PC-3 (cell line): ENCODE measurements around the gene PARP1. TPM values are rescaled to one million over a fixed set of nuclear protein-coding genes. Genes with fewer than 3 reads are reported as not detected.
"Not testable (repeated sequence)": the region's sequence is repeated elsewhere in the genome, so short reads cannot be mapped to it uniquely, and the experiment has no call there.

Experiments used
- ATAC-seq: fragments of 200-7000 bp; cut with Tn5 transposase; 2 replicates; pipeline ENCODE4 v1.9.1; 2020; ENCODE audit warnings: mild to moderate bottlenecking, moderate library complexity
- BruUV-seq: library from RNA; stranded (reverse); fragments of 400-500 nt; replicated peaks from 2 replicates; lab custom pipeline; 2021; lab: Mats Ljungman, UMichigan
- CTCF ChIA-PET: fragments of 300-600 bp; sonication (Branson Sonifier 250); formaldehyde crosslinking; loops from one replicate; lab custom pipeline; 2022; ENCODE audit warnings: antibody characterized with exemption; lab: Charles Lee
- POLR2A ChIA-PET: fragments of 300-600 bp; sonication (Branson Sonifier 250); formaldehyde crosslinking; loops from one replicate; lab custom pipeline; 2022; ENCODE audit warnings: antibody characterized with exemption; ENCODE audit not compliant: unreplicated experiment; lab: Charles Lee
- DNase-seq: peaks from one replicate; pipeline ENCODE4 v3.0.0-alpha.2; 2015
- H2AFZ ChIP-seq: fragments of 300-600 bp; sonication (generic); 2 replicates; pipeline ENCODE4 v1.6.0; 2016; ENCODE audit warnings: antibody characterized with exemption, low read length
- H3F3A ChIP-seq: fragments of 300-600 bp; sonication (generic); one replicate; pipeline ENCODE4 v1.6.0; 2017; ENCODE audit warnings: antibody characterized with exemption, low read length, control low read depth, mild to moderate bottlenecking; ENCODE audit not compliant: unreplicated experiment
- H3K27ac ChIP-seq: fragments of 300-600 bp; sonication (generic); 2 replicates; pipeline ENCODE4 v1.5.1; 2016; ENCODE audit warnings: mild to moderate bottlenecking, low read length
- H3K27me3 ChIP-seq: fragments of 300-600 bp; sonication (generic); 2 replicates; pipeline ENCODE4 v1.6.1; 2016; ENCODE audit warnings: low read length, mixed read lengths
- H3K36me3 ChIP-seq: fragments of 300-600 bp; sonication (generic); 2 replicates; pipeline ENCODE4 v1.6.1; 2016; ENCODE audit warnings: low read depth, mixed run types, low read length, mixed read lengths
- H3K4me1 ChIP-seq: fragments of 300-600 bp; sonication (generic); 2 replicates; pipeline ENCODE4 v1.5.1; 2016; ENCODE audit warnings: low read length; ENCODE audit not compliant: insufficient read depth
- H3K4me2 ChIP-seq: fragments of 300-600 bp; sonication (generic); 2 replicates; pipeline ENCODE4 v1.6.0; 2016; ENCODE audit warnings: low read length
- H3K4me3 ChIP-seq: fragments of 300-600 bp; sonication (generic); 2 replicates; pipeline ENCODE4 v1.5.1; 2016; ENCODE audit warnings: mild to moderate bottlenecking, low read length, mixed read lengths
- H3K79me2 ChIP-seq: fragments of 300-600 bp; sonication (generic); 2 replicates; pipeline ENCODE4 v1.6.1; 2017; ENCODE audit warnings: low read length, mixed read lengths
- H3K9ac ChIP-seq: fragments of 300-600 bp; sonication (generic); 2 replicates; pipeline ENCODE4 v1.6.0; 2016; ENCODE audit warnings: mild to moderate bottlenecking, low read length
- H3K9me2 ChIP-seq: fragments of 300-600 bp; sonication (generic); replicated peaks from 2 replicates; pipeline ENCODE4 v1.6.1; 2016; ENCODE audit warnings: mixed run types, low read length, mixed read lengths
- H3K9me3 ChIP-seq: fragments of 300-600 bp; sonication (generic); 2 replicates; pipeline ENCODE4 v1.6.1; 2016; ENCODE audit warnings: low read length, mixed read lengths
- H4K20me1 ChIP-seq: fragments of 300-600 bp; sonication (generic); 2 replicates; pipeline ENCODE4 v1.6.1; 2016; ENCODE audit warnings: low read length, mixed read lengths
- EZH2 ChIP-seq: fragments of 300-600 bp; sonication (generic); IDR thresholded peaks from one replicate; pipeline ENCODE4 v1.6.1; 2017; ENCODE audit warnings: antibody characterized with exemption, mild to moderate bottlenecking, low read length; ENCODE audit not compliant: unreplicated experiment
- EZH2phosphoT487 ChIP-seq: fragments of 300-600 bp; sonication (generic); IDR thresholded peaks from 2 replicates; pipeline ENCODE4 v1.6.1; 2018; ENCODE audit warnings: mild to moderate bottlenecking, antibody characterized with exemption, low read length, borderline replicate concordance
- intact Hi-C: fragments of 100-400 bp; cut with micrococcal nuclease; formaldehyde crosslinking; loops from 2 replicates; pipeline ENCODE4 v1.9.0; 2023
- total RNA-seq: library from RNA; depleted of rRNA; stranded (reverse); fragments of >200 nt; gene quantifications from 2 replicates; pipeline ENCODE4 v1.2.3, GENCODE V29; 2014
- TF ChIP-seq, protein P1 (sequence below): fragments of 300-600 bp; sonication (generic); conservative IDR thresholded peaks from 2 replicates; pipeline ENCODE4 v1.5.1; 2017; ENCODE audit warnings: antibody characterized with exemption, low read depth, mild to moderate bottlenecking, low read length

Gene PARP1
- total RNA-seq, 1 experiment from 2014 or later: 538 TPM

DNA sequence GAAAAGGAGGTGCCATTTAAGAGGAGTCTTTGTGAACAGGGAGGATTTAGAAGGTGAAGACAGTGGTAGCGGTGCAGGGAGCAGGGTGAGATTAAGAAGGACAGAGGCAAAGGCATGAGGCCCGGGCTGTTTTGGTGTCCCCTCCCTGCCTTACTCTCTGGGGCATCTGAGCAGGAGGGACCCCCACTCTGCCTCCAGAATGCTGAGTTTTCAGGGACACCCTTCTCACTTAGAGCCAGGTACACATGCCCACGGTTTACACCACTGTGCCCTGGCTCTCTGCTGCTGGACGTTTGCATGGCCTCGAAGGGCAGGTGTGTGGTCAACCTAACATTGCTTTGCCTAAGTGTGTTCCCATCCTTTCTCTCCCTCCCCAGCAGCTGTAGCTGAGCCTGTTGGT lies 20.5 kb upstream of the PARP1 start:
- Histone ChIP-seq H2AFZ (no peak overlapping the region), H3K9me2 (no peaks in the 10 kb centered on the region), H3K9me3 (no peaks in the 10 kb centered on the region), H3K79me2 (no peaks in the 10 kb centered on the region), H3F3A (no peaks in the 10 kb centered on the region), H3K36me3 (no peaks in the 10 kb centered on the region), H3K4me2 (no peak overlapping the region), H3K27ac (no peak overlapping the region), H3K9ac (no peak overlapping the region), H4K20me1 (no peaks in the 10 kb centered on the region), H3K4me3 (no peak overlapping the region), H3K4me1 (peaks cover 5% of the 10 kb centered on the region; the same call in 1 of the 2 replicates), H3K27me3 (no peaks in the 10 kb centered on the region)
- DNase-seq (no peak), ATAC-seq (no peak)
- TF ChIP-seq, protein P1, sequence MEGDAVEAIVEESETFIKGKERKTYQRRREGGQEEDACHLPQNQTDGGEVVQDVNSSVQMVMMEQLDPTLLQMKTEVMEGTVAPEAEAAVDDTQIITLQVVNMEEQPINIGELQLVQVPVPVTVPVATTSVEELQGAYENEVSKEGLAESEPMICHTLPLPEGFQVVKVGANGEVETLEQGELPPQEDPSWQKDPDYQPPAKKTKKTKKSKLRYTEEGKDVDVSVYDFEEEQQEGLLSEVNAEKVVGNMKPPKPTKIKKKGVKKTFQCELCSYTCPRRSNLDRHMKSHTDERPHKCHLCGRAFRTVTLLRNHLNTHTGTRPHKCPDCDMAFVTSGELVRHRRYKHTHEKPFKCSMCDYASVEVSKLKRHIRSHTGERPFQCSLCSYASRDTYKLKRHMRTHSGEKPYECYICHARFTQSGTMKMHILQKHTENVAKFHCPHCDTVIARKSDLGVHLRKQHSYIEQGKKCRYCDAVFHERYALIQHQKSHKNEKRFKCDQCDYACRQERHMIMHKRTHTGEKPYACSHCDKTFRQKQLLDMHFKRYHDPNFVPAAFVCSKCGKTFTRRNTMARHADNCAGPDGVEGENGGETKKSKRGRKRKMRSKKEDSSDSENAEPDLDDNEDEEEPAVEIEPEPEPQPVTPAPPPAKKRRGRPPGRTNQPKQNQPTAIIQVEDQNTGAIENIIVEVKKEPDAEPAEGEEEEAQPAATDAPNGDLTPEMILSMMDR: no peak
- TF ChIP-seq EZH2 (no peak), EZH2phosphoT487 (no peak)
- POLR2A ChIA-PET: no interaction called here
- intact Hi-C loops: no loop called here
- BruUV-seq: no TSS peak
- CTCF ChIA-PET: no interaction called here

DNA sequence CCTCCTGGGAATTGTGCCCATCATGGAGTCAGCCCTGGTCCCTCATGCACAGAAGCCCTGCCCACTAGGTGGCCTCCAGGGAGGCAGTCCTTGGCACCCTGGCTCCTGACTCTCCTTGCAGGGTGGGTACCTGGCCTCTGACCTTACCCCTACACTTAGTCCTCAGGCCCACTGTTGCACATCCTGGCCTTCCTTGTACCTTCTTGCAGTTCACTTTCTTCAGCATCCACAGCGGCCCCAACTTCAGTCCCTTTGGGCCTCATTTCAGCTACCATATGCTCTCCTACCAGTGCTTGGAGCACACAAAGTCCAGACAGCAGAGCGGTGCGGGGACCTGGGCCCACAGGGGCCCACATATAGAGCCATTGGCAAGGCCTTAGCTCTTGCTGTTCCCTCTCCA lies 19.2 kb upstream of the PARP1 start:
- no peak for ATAC-seq
- Histone ChIP-seq H3F3A (no peaks in the 10 kb centered on the region), H3K4me3 (no peak overlapping the region), H3K27me3 (no peaks in the 10 kb centered on the region), H4K20me1 (no peaks in the 10 kb centered on the region), H3K9me2 (no peaks in the 10 kb centered on the region), H3K36me3 (no peaks in the 10 kb centered on the region), H3K79me2 (no peaks in the 10 kb centered on the region), H3K4me2 (no peak overlapping the region), H3K27ac (no peak overlapping the region), H3K4me1 (peaks cover 5% of the 10 kb centered on the region; the same call in 1 of the 2 replicates), H3K9me3 (no peaks in the 10 kb centered on the region), H2AFZ (no peak overlapping the region), H3K9ac (no peak overlapping the region)
- TF ChIP-seq EZH2 (no peak), EZH2phosphoT487 (no peak)
- TF ChIP-seq, protein P1: no peak; the same call in 1 of the 2 replicates
- DNase-seq: no peak
- POLR2A ChIA-PET: no interaction called here
- no TSS peak for BruUV-seq
- CTCF ChIA-PET: no interaction called here
- intact Hi-C loops: no loop called here

- CTCF ChIA-PET, H3K27me3 ChIP-seq, BruUV-seq, H3K27ac ChIP-seq, H3K4me2 ChIP-seq, ATAC-seq, H3F3A ChIP-seq, DNase-seq, POLR2A ChIA-PET, H3K79me2 ChIP-seq, H3K36me3 ChIP-seq, H2AFZ ChIP-seq, intact Hi-C loops, H3K9me3 ChIP-seq, H3K9me2 ChIP-seq, H3K4me3 ChIP-seq, H3K9ac ChIP-seq, H4K20me1 ChIP-seq, H3K4me1 ChIP-seq: not testable (repeated sequence)
Measured at GRCh38 chr1:226426395-226426794, 18.5 kb upstream of the PARP1 start.
